ENCODE data around the gene IGLL1. TPM values are rescaled to one million over a fixed set of nuclear protein-coding genes. Genes with fewer than 3 reads are reported as not detected.
A peak's percentile ranks its signal among the peaks of the same experiment; 100 is the strongest.

IGLL1 gene
- total RNA-seq, 1 experiment from 2014 or later, result not detected

DNA sequence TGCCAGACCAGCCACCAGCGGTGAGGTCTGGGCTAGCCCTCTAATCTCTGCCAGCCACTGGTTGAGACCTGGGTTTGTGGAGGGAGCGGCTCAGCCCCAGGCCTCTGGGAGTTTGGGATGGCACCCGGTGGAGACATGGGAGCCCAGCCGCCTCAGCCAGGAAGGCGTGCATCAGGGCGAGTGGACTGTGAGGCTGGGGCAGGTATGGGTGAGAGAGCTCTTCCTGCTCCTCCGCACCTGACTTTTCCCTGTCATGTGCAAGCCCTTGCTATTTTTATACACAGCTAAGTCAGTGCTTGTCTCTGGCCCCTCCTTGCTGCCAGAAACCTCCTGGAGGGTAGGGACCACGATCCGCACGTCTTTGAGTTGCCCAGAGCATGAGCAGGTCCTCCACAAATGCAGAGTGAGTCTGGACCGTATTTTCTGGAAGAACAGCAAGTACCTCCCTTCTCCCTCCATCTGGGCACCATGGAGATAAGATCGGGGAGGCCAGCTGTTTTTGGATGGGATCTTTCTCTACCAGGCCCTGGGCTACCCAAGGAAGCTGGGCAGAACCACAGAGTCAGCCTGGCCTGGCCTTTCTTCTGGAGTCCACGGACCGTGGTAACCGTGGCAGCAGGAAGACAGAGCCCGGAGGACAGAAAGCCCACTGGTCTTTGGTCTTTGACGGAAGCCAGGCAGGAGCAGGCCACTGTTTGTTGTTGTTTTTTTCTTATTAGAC, 53.3 kb downstream of the IGLL1 start:
- Histone ChIP-seq H3K27ac (ENCODE audit: low read length) (peak overlapping the region; percentile 7; the same call in 1 of the 2 replicates), H3K9me3 (ENCODE audit: control insufficient read depth, insufficient read depth, low read depth, low read length) (no peaks in the 10 kb centered on the region), H3K27me3 (ENCODE audit: control insufficient read depth, insufficient read depth, low read length) (no peaks in the 10 kb centered on the region), H3K4me3 (ENCODE audit: low read depth in 2 of 2, low read length in 2 of 2) (no peak overlapping the region), H3K36me3 (ENCODE audit: control insufficient read depth, insufficient read depth, low read length) (no peaks in the 10 kb centered on the region), H3K4me1 (ENCODE audit: control insufficient read depth, insufficient read depth, low read length) (peaks cover 6% of the 10 kb centered on the region; the same call in 1 of the 2 replicates)
- ChIA-PET CTCF (no interaction called here), POLR2A (no interaction called here)
- BruUV-seq (replicated peaks), result no TSS peak
- TF ChIP-seq, protein P1, sequence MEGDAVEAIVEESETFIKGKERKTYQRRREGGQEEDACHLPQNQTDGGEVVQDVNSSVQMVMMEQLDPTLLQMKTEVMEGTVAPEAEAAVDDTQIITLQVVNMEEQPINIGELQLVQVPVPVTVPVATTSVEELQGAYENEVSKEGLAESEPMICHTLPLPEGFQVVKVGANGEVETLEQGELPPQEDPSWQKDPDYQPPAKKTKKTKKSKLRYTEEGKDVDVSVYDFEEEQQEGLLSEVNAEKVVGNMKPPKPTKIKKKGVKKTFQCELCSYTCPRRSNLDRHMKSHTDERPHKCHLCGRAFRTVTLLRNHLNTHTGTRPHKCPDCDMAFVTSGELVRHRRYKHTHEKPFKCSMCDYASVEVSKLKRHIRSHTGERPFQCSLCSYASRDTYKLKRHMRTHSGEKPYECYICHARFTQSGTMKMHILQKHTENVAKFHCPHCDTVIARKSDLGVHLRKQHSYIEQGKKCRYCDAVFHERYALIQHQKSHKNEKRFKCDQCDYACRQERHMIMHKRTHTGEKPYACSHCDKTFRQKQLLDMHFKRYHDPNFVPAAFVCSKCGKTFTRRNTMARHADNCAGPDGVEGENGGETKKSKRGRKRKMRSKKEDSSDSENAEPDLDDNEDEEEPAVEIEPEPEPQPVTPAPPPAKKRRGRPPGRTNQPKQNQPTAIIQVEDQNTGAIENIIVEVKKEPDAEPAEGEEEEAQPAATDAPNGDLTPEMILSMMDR (IDR thresholded peaks at IDR 0.05), result no peak
- TF ChIP-seq, protein P2, sequence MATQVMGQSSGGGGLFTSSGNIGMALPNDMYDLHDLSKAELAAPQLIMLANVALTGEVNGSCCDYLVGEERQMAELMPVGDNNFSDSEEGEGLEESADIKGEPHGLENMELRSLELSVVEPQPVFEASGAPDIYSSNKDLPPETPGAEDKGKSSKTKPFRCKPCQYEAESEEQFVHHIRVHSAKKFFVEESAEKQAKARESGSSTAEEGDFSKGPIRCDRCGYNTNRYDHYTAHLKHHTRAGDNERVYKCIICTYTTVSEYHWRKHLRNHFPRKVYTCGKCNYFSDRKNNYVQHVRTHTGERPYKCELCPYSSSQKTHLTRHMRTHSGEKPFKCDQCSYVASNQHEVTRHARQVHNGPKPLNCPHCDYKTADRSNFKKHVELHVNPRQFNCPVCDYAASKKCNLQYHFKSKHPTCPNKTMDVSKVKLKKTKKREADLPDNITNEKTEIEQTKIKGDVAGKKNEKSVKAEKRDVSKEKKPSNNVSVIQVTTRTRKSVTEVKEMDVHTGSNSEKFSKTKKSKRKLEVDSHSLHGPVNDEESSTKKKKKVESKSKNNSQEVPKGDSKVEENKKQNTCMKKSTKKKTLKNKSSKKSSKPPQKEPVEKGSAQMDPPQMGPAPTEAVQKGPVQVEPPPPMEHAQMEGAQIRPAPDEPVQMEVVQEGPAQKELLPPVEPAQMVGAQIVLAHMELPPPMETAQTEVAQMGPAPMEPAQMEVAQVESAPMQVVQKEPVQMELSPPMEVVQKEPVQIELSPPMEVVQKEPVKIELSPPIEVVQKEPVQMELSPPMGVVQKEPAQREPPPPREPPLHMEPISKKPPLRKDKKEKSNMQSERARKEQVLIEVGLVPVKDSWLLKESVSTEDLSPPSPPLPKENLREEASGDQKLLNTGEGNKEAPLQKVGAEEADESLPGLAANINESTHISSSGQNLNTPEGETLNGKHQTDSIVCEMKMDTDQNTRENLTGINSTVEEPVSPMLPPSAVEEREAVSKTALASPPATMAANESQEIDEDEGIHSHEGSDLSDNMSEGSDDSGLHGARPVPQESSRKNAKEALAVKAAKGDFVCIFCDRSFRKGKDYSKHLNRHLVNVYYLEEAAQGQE (IDR thresholded peaks at IDR 0.05; ENCODE audit: insufficient read depth in 1 of 2, low read depth in 2 of 2, low read length in 1 of 2), result no peak
- TF ChIP-seq POLR2AphosphoS5 (IDR thresholded peaks at IDR 0.05; ENCODE audit: low read depth, low read length) (no peak), TCF7L2 (IDR thresholded peaks at IDR 0.05; ENCODE audit: low read depth, low read length) (no peak), SIN3A (IDR thresholded peaks at IDR 0.05; ENCODE audit: borderline replicate concordance, insufficient read depth, low read depth, low read length) (no peak)
- in situ Hi-C loops (cut with HindIII; ENCODE audit: low pct_unique_long_range_greater_than_20kb, low sequenced_read_pairs) (no loop called here), intact Hi-C loops (cut with micrococcal nuclease; ENCODE audit: unreplicated experiment) (no loop called here)
- ATAC-seq, result no peak
- no peak for DNase-seq (ENCODE audit: low read depth, low spot score)

DNA sequence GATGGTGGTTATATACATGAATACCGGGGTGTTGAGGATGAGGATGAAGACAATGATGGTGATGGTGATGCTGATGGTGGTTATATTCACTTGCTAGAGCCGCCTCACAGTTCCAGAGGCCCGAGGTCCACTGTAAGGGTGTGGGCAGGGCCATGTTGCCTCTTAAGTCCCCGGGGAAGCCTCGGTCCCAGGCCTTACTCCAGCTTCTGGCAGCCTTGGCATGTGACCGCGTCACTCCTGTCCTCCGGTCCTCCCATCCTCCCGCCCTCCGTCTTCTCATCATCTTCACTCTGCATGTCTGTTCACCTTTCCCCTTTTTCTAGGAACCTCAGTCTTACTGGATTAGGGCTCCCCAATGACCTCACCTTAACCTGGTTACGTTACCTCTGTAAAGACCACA, 54.6 kb downstream of the IGLL1 start:
- ATAC-seq, result no peak
- intact Hi-C loops (cut with micrococcal nuclease; ENCODE audit: unreplicated experiment) (no loop called here), in situ Hi-C loops (cut with HindIII; ENCODE audit: low pct_unique_long_range_greater_than_20kb, low sequenced_read_pairs) (no loop called here)
- Histone ChIP-seq H3K4me3 (ENCODE audit: low read depth in 2 of 2, low read length in 2 of 2) (no peak overlapping the region), H3K27me3 (ENCODE audit: control insufficient read depth, insufficient read depth, low read length) (no peaks in the 10 kb centered on the region), H3K4me1 (ENCODE audit: control insufficient read depth, insufficient read depth, low read length) (peaks cover 15% of the 10 kb centered on the region), H3K27ac (ENCODE audit: low read length) (no peak overlapping the region; the same call in 1 of the 2 replicates), H3K9me3 (ENCODE audit: control insufficient read depth, insufficient read depth, low read depth, low read length) (no peaks in the 10 kb centered on the region), H3K36me3 (ENCODE audit: control insufficient read depth, insufficient read depth, low read length) (no peaks in the 10 kb centered on the region)
- POLR2A ChIA-PET, result no interaction called here
- CTCF ChIA-PET, result no interaction called here
- TF ChIP-seq, protein P2 (IDR thresholded peaks at IDR 0.05; ENCODE audit: insufficient read depth in 1 of 2, low read depth in 2 of 2, low read length in 1 of 2), result no peak
- TF ChIP-seq, protein P1 (IDR thresholded peaks at IDR 0.05), result no peak
- DNase-seq (ENCODE audit: low read depth, low spot score), result no peak
- no TSS peak for BruUV-seq (replicated peaks)

Data from Panc1 (cell line).